ENCODE data around the gene OR10K2.

GRCh38 chr1:158393476-158393875 is 32.6 kb downstream of the OR10K2 start:
- TF ChIP-seq POLR2AphosphoS5 (IDR thresholded peaks at IDR 0.05; ENCODE audit: insufficient read depth in 1 of 2, low read depth in 1 of 2) (no peak), POLR2A (IDR thresholded peaks at IDR 0.05) (no peak), CTCF (IDR thresholded peaks at IDR 0.05) (no peak)

All from vagina (tissue), 2 donors.